SK-N-MC (cell line): ENCODE measurements around the gene GPC6.

Source experiments
- EZH2 ChIP-seq: fragments of 200-600 bp; sonication (generic); IDR thresholded peaks from one replicate; pipeline ENCODE4 v1.6.1; 2017; ENCODE audit warnings: antibody characterized with exemption
- FOXP2 ChIP-seq: optimal IDR thresholded peaks from 2 replicates; pipeline ENCODE3; 2011; ENCODE audit warnings: mild to moderate bottlenecking, moderate library complexity; ENCODE audit not compliant: insufficient read depth; ENCODE audit errors: extremely low read length, control extremely low read depth
- POLR2AphosphoS5 ChIP-seq: IDR thresholded peaks from 2 replicates; pipeline ENCODE4 v1.6.1; 2012; ENCODE audit warnings: mild to moderate bottlenecking, low read depth, low read length, borderline replicate concordance

DNA sequence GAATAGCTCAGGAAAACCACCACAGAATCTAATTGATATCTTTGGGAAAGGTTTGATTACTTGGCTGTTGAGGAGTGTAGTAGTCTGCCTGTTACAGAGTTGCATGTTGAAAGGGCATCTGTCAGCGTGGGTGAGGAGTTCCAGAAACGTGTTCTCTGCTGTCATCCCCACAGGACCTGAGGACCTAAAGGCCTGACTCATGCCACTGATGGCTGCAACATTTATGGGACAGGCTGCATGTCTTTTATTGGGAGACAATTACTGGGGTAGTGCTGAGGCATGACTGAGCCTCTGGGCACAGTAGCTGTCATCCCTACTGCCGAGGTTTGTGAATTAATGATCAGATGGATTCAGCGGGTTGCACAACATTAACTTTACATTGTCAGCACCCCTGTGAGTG lies 525.9 kb downstream of the GPC6 start:
- TF ChIP-seq POLR2AphosphoS5: no peak
- no peak for TF ChIP-seq EZH2
- no peak for TF ChIP-seq FOXP2
